Activated T-cell treated with anti-CD3 and anti-CD28 coated beads, Interleukin-2, amount 50 U/mL, for 72 hours (primary cell): ENCODE results near the gene PARP15. TPM values are rescaled to one million over a fixed set of nuclear protein-coding genes. Genes with fewer than 3 reads are reported as not detected.

ENCODE experiments used
- ATAC-seq, 2 donors: fragments of 150-1000 bp; cut with Tn5 transposase; replicated peaks in 1 of 2; 2 replicates each; pipeline ENCODE4 v1.10.0; 2021; ENCODE audit warnings: moderate library complexity in 2 of 2, mild to moderate bottlenecking in 1 of 2
- DNase-seq, 2 donors: peaks; one replicate each; pipeline ENCODE4 v3.0.0; 2021 to 2022; ENCODE audit warnings: mixed read lengths in 1 of 2
- H3K27ac Mint-ChIP-seq: one replicate; pipeline ENCODE4 v1.8.0; 2022; ENCODE audit warnings: mild to moderate bottlenecking, moderate library complexity, mixed read lengths
- H3K27me3 Mint-ChIP-seq: one replicate; pipeline ENCODE4 v1.8.0; 2022; ENCODE audit warnings: low read depth, mixed read lengths
- H3K36me3 Mint-ChIP-seq, 2 donors: one replicate each; pipeline ENCODE4 v1.8.0; 2022; ENCODE audit warnings: mixed read lengths in 2 of 2, mild to moderate bottlenecking in 1 of 2; ENCODE audit not compliant: insufficient read depth in 2 of 2
- H3K4me1 Mint-ChIP-seq: one replicate; pipeline ENCODE4 v1.8.0; 2022; ENCODE audit warnings: low read depth, mixed read lengths
- H3K4me3 Mint-ChIP-seq, 2 donors: one replicate each; pipeline ENCODE4 v1.8.0; 2022; ENCODE audit warnings: mild to moderate bottlenecking in 2 of 2, mixed read lengths in 2 of 2, moderate library complexity in 2 of 2
- H3K9me3 Mint-ChIP-seq, 2 donors: one replicate each; pipeline ENCODE4 v1.8.0; 2022; ENCODE audit warnings: mixed read lengths in 2 of 2
- total RNA-seq, 2 donors: library from RNA; stranded (reverse); gene quantifications; one replicate each; pipeline ENCODE4 v1.2.3, GENCODE V29; 2022

Gene PARP15
- total RNA-seq, 2 donors from 2014 or later = 23.7 to 28.6 TPM

DNA sequence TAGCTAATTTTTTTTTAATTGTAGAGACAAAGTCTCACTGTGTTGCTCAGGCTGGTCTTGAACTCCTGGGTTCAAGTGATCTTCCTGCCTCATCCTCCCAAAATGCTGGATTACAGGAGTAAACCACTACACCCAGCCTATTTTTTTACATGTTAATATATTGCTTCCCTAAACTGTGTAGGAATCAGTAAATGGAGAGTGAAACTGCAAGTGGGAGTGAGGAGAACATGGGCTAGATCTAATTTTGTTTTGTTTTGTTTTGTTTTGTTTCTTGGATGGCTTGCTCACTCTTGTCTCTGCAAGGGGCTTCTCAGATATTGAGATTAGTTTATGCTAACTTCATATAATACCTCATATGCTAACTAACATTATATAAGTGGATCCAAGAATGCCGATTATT is 31.5 kb downstream of the PARP15 start:
- H3K27ac Mint-ChIP-seq = no peak overlapping the region
- peaks cover 3 to 7% of the 10 kb centered on the region in 2 donors for H3K9me3 Mint-ChIP-seq
- no peak for DNase-seq
- H3K4me1 Mint-ChIP-seq = peaks cover 26% of the 10 kb centered on the region
- H3K36me3 Mint-ChIP-seq = peaks cover 8 to 28% of the 10 kb centered on the region in 2 donors
- no peak for ATAC-seq
- peak overlapping the region; percentile 21 to 63 for H3K4me3 Mint-ChIP-seq
- H3K27me3 Mint-ChIP-seq = no peaks in the 10 kb centered on the region

DNA sequence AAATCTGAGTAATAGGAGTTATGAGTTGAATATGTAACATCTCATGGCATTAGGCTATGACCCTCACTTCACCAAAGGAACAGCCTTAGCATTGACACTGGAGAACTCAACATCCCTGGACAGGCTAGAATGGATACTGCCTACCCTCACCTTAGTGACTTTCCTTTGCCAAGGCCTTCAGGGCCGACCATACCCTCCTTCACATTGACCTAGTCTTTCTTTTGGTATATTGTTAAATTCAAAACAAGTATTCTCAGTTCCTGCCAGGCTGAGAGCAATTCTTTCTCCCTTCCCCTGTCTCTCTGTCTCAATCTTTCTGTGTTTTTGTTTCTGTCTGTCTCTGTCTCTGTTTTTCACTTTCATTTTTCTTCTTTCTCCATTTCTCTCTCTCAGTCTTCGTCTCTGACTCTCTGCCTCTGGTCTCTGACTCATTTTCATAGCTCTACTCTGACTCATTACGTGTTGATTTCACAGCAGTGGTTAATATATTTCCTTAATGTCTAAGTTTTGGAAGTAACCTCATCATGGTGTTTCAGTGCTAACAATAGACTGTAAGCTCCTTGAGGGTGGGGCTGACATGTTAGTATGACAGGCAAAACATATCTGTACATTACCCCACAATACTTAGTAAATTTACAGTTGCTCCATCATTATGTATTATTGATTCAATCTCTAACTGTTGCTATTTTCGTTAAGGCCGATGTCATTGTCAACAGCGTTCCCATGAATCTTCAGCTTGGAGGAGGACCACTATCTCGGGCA is 32.5 kb downstream of the PARP15 start:
- H3K27me3 Mint-ChIP-seq = no peaks in the 10 kb centered on the region
- H3K4me3 Mint-ChIP-seq = peak overlapping the region; percentile 45 to 62
- peaks cover 8 to 28% of the 10 kb centered on the region in 2 donors for H3K36me3 Mint-ChIP-seq
- DNase-seq (peak; percentile 30 to 41), ATAC-seq (peak; percentile 93 to 94)
- peaks cover 26% of the 10 kb centered on the region for H3K4me1 Mint-ChIP-seq
- peaks cover 3 to 7% of the 10 kb centered on the region in 2 donors for H3K9me3 Mint-ChIP-seq
- peak overlapping the region; percentile 86 for H3K27ac Mint-ChIP-seq

DNA sequence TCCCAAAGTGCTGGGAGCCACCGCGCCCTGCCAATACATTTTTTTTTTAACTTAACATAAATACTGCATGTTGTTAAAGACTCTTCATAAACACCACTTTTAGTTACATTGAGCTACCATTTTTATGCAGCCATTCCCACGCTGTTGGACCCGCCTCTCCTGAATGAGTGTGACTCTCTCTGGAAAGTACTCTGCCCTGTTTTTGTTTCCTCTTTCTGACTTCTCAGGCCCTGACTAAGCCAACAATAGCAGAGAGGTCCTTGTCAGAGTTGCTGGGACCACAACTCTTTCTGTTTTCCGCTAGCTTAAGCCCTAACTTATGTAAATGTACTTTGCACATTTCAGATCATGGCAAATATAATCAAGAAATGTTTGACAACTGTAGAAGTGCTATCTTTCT is 35.2 kb downstream of the PARP15 start:
- ATAC-seq (no peak), DNase-seq (no peak)
- Mint-ChIP-seq H3K27ac (no peak overlapping the region), H3K9me3 (peaks cover 3 to 7% of the 10 kb centered on the region in 2 donors), H3K4me3 (no peak overlapping the region), H3K4me1 (peaks cover 26% of the 10 kb centered on the region), H3K27me3 (no peaks in the 10 kb centered on the region), H3K36me3 (peaks cover 7 to 29% of the 10 kb centered on the region in 2 donors)

- no peak overlapping the region for H3K27ac Mint-ChIP-seq
- peaks cover 6% of the 10 kb centered on the region for H3K4me1 Mint-ChIP-seq
- H3K27me3 Mint-ChIP-seq = no peaks in the 10 kb centered on the region
- ATAC-seq (no peak), DNase-seq (no peak)
- peaks cover 3 to 7% of the 10 kb centered on the region in 2 donors for H3K9me3 Mint-ChIP-seq
- peaks cover 6 to 29% of the 10 kb centered on the region in 2 donors for H3K36me3 Mint-ChIP-seq
- no peak overlapping the region for H3K4me3 Mint-ChIP-seq
These were observed 37.9 kb downstream of the PARP15 start for GRCh38 chr3:122615303-122615702.

DNA sequence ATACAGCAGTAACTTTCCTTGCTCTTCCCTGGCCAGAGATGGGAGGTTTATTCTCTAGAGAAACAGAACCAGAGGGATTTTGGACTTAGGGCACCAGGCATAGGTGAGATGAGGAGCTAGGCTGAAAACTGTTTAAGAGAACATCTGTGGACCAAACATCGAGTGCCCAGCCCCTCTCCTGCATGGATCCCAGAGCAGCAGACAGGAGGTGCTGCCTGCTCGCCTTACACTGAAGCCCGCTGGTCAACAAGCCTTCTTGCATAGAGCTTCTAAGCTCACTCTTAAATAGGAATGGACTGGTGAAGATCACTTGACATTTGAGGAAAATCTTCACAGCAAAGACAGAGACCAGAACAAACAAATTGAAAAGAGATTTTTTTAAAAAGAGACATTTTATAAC is 41.2 kb downstream of the PARP15 start:
- Mint-ChIP-seq H3K27me3 (no peaks in the 10 kb centered on the region), H3K36me3 (peaks cover 3 to 15% of the 10 kb centered on the region in 2 donors), H3K4me1 (no peaks in the 10 kb centered on the region), H3K9me3 (no peaks in the 10 kb centered on the region), H3K4me3 (no peak overlapping the region), H3K27ac (no peak overlapping the region)
- no peak for ATAC-seq
- DNase-seq = no peak

DNA sequence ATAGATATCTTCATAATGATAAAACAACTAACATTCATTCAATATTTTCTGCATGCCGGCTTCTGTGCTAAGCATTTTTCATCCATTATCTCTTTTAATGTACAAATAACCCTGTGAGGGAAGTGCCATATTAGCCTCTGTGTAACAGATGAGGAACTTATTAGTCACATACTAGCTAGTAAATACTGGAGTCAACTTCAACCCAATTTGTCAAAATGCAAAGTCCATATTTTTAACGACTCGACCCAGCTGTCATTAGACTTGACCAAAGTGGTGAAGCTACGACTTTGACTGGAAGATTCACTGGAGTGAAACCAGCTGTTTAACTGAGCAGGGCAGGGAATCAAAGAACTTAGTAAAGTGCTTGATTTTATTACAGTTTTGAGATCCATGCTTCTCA is 41.6 kb downstream of the PARP15 start:
- H3K36me3 Mint-ChIP-seq = peaks cover 3 to 15% of the 10 kb centered on the region in 2 donors

GRCh38 chr3:122620399-122620798 is 42.9 kb downstream of the PARP15 start:
- Mint-ChIP-seq H3K4me3 (no peak overlapping the region), H3K4me1 (no peaks in the 10 kb centered on the region), H3K27ac (no peak overlapping the region), H3K27me3 (no peaks in the 10 kb centered on the region), H3K9me3 (no peaks in the 10 kb centered on the region), H3K36me3 (peaks cover 3 to 17% of the 10 kb centered on the region in 2 donors)
- DNase-seq (no peak), ATAC-seq (no peak)

More for the DNA sequence above, 41.6 kb downstream of the PARP15 start:
- DNase-seq = no peak
- H3K9me3 Mint-ChIP-seq = no peaks in the 10 kb centered on the region
- no peak overlapping the region for H3K27ac Mint-ChIP-seq
- ATAC-seq = no peak
- H3K4me1 Mint-ChIP-seq = no peaks in the 10 kb centered on the region
- H3K27me3 Mint-ChIP-seq = no peaks in the 10 kb centered on the region
- no peak overlapping the region for H3K4me3 Mint-ChIP-seq

- H3K27ac Mint-ChIP-seq = no peak overlapping the region
- ATAC-seq = no peak
- no peak for DNase-seq
- no peaks in the 10 kb centered on the region for H3K4me1 Mint-ChIP-seq
- H3K4me3 Mint-ChIP-seq = no peak overlapping the region
- H3K36me3 Mint-ChIP-seq = peaks cover 3 to 16% of the 10 kb centered on the region in 2 donors
- H3K9me3 Mint-ChIP-seq = no peaks in the 10 kb centered on the region
- H3K27me3 Mint-ChIP-seq = no peaks in the 10 kb centered on the region
These were observed 43.7 kb downstream of the PARP15 start for GRCh38 chr3:122621112-122621511.

GRCh38 chr3:122623031-122623829 is 45.8 kb downstream of the PARP15 start:
- Mint-ChIP-seq H3K27me3 (no peaks in the 10 kb centered on the region), H3K36me3 (peaks cover 3 to 16% of the 10 kb centered on the region in 2 donors), H3K9me3 (no peaks in the 10 kb centered on the region), H3K4me3 (no peak overlapping the region), H3K4me1 (no peaks in the 10 kb centered on the region), H3K27ac (no peak overlapping the region)
- DNase-seq (no peak), ATAC-seq (no peak)

- Mint-ChIP-seq H3K27ac (peak overlapping the region; percentile 40), H3K4me3 (no peak overlapping the region), H3K9me3 (peaks cover 0 to 1% of the 10 kb centered on the region in 2 donors), H3K36me3 (peaks cover 3 to 17% of the 10 kb centered on the region in 2 donors), H3K27me3 (no peaks in the 10 kb centered on the region), H3K4me1 (no peaks in the 10 kb centered on the region)
- no peak for DNase-seq
- no peak for ATAC-seq
These were observed 49.2 kb downstream of the PARP15 start for GRCh38 chr3:122626515-122627180.

GRCh38 chr3:122627301-122627700 is 49.9 kb downstream of the PARP15 start:
- peaks cover 0 to 1% of the 10 kb centered on the region in 2 donors for H3K9me3 Mint-ChIP-seq
- H3K36me3 Mint-ChIP-seq = peaks cover 3 to 12% of the 10 kb centered on the region in 2 donors
- DNase-seq (no peak), ATAC-seq (no peak)
- H3K27me3 Mint-ChIP-seq = no peaks in the 10 kb centered on the region
- H3K4me3 Mint-ChIP-seq = no peak overlapping the region
- no peaks in the 10 kb centered on the region for H3K4me1 Mint-ChIP-seq
- H3K27ac Mint-ChIP-seq = no peak overlapping the region

DNA sequence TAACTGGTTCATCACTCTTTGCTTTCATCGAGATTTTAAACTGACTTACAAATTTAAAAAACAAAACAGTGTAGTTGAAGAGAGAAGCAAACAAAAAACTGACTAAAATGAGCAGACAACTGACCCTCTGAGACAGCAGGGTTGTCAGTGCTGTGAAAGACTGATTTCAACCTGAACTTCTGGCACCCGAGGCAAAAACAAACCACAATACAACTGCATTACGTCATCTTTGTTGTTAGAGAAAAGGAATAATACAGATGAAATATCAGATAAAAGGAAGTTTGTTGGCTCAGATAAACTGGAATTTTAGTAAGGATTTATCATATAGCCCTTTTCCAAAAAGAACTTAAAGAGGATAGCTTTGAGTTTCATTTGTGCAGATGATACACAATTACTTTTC is 51.1 kb downstream of the PARP15 start:
- Mint-ChIP-seq H3K4me3 (no peak overlapping the region), H3K27me3 (no peaks in the 10 kb centered on the region), H3K4me1 (no peaks in the 10 kb centered on the region), H3K36me3 (peaks cover 0 to 4% of the 10 kb centered on the region in 2 donors), H3K9me3 (peaks cover 0 to 1% of the 10 kb centered on the region in 2 donors), H3K27ac (no peak overlapping the region)
- DNase-seq (no peak), ATAC-seq (no peak)

DNA sequence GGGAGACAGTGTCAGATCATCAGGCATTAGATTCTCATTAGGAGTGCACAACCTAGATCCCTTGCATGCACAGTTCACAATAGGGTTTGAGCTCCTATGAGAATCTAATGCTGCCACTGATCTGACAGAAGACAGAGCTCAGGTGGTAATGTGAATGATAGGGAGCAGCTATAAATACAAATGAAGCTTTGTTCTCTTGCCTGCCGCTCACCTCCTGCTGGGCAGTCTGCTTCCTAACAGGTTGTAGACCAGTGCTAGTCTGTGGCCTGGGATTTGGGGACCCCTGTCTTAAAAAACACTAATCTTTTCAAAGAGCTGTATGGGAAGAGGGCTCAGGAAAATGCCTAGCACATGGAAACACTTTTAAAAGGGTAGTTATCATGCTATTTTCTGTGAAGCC is 52.3 kb downstream of the PARP15 start:
- peaks cover 0 to 4% of the 10 kb centered on the region in 2 donors for H3K36me3 Mint-ChIP-seq
- H3K4me3 Mint-ChIP-seq = no peak overlapping the region
- H3K27me3 Mint-ChIP-seq = no peaks in the 10 kb centered on the region
- no peaks in the 10 kb centered on the region for H3K4me1 Mint-ChIP-seq
- DNase-seq (no peak), ATAC-seq (no peak)
- H3K9me3 Mint-ChIP-seq = peaks cover 0 to 1% of the 10 kb centered on the region in 2 donors
- H3K27ac Mint-ChIP-seq = no peak overlapping the region
